Muscle of leg (tissue), 11 donors: ENCODE data around the gene SEMA3B. TPM values are rescaled to one million over a fixed set of nuclear protein-coding genes. Genes with fewer than 3 reads are reported as not detected.
A peak's percentile ranks its signal among the peaks of the same experiment; 100 is the strongest.
"Not testable (repeated sequence)": the region's sequence is repeated elsewhere in the genome, so short reads cannot be mapped to it uniquely, and the experiment has no call there.

Experiments used
- DNase-seq: peaks from one replicate; pipeline ENCODE4 v3.0.0; 2013
- H3K27ac ChIP-seq: one replicate; pipeline ENCODE4 v1.5.1; 2013; ENCODE audit warnings: mild to moderate bottlenecking, low read length, control low read depth
- H3K27me3 ChIP-seq: one replicate; pipeline ENCODE4 v1.6.1; 2013; ENCODE audit warnings: low read length; ENCODE audit not compliant: control insufficient read depth, insufficient read depth
- H3K36me3 ChIP-seq: one replicate; pipeline ENCODE4 v1.6.1; 2013; ENCODE audit warnings: low read length; ENCODE audit not compliant: control insufficient read depth, insufficient read depth
- H3K4me1 ChIP-seq: one replicate; pipeline ENCODE4 v1.6.1; 2013; ENCODE audit warnings: low read length; ENCODE audit not compliant: control insufficient read depth, insufficient read depth
- H3K4me3 ChIP-seq: one replicate; pipeline ENCODE4 v1.5.1; 2013; ENCODE audit warnings: low read length, control low read depth
- H3K9me3 ChIP-seq: replicated peaks from 2 replicates; pipeline ENCODE4 v1.6.1; 2013; ENCODE audit warnings: low read depth, low read length; ENCODE audit not compliant: control insufficient read depth
- WGBS: methylation state at CpG from one replicate; pipeline ENCODE4 v1.1.5; 2013; ENCODE audit warnings: missing lambda C conversion rate; ENCODE audit not compliant: insufficient coverage; 5-methylcytosine and 5-hydroxymethylcytosine counted together
- polyA plus RNA-seq, 8 donors: library from polyadenylated mRNA; unstranded; fragments of 120-200 nt; gene quantifications; one replicate each; pipeline versions ENCODE4 v1.2.1 to v1.2.3, GENCODE V29; 2013; ENCODE audit warnings: inconsistent platforms in 1 of 8, low replicate concordance in 1 of 8; ENCODE audit not compliant: insufficient read length in 8 of 8, insufficient read depth in 1 of 8
- total RNA-seq: library from RNA; stranded (reverse); fragments of 120-200 nt; gene quantifications from one replicate; pipeline ENCODE4 v1.2.4, GENCODE V29; 2013

SEMA3B gene
- total and polyA plus RNA-seq, 9 donors = 31.8 to 53.7 (median 40.5) TPM

GRCh38 chr3:50237754-50238548 lies 31.0 kb upstream of the SEMA3B start:
- peak; percentile 89 for DNase-seq
- peaks cover 73% of the 10 kb centered on the region for H3K4me1 ChIP-seq
- H3K27ac ChIP-seq = peak overlapping the region; percentile 92
- WGBS = 1% methylated on average over 31 of the region's 31 CpGs
- H3K36me3 ChIP-seq = peaks cover 28% of the 10 kb centered on the region
- H3K27me3 ChIP-seq = no peaks in the 10 kb centered on the region
- H3K9me3 ChIP-seq = no peaks in the 10 kb centered on the region
- peak overlapping the region; percentile 65 for H3K4me3 ChIP-seq

- H3K4me1 ChIP-seq = peaks cover 80% of the 10 kb centered on the region
- H3K9me3 ChIP-seq = no peaks in the 10 kb centered on the region
- peak overlapping the region; percentile 65 for H3K4me3 ChIP-seq
- H3K36me3 ChIP-seq = peaks cover 28% of the 10 kb centered on the region
- peak overlapping the region; percentile 92 for H3K27ac ChIP-seq
- H3K27me3 ChIP-seq = no peaks in the 10 kb centered on the region
- DNase-seq = peak; percentile 63
- 44% methylated on average over 5 of the region's 7 CpGs for WGBS
These were observed 30.4 kb upstream of the SEMA3B start for GRCh38 chr3:50238549-50239026.

- Histone ChIP-seq H3K27ac (peak overlapping the region; percentile 92), H3K4me3 (no peak overlapping the region), H3K36me3 (peaks cover 36% of the 10 kb centered on the region), H3K9me3 (no peaks in the 10 kb centered on the region), H3K4me1 (peaks cover 86% of the 10 kb centered on the region), H3K27me3 (no peaks in the 10 kb centered on the region)
- no peak for DNase-seq
- WGBS = 69% methylated on average over 4 of the region's 4 CpGs
These were observed 29.3 kb upstream of the SEMA3B start for GRCh38 chr3:50239649-50240048.

GRCh38 chr3:50241163-50241562 lies 27.8 kb upstream of the SEMA3B start:
- no peak overlapping the region for H3K4me3 ChIP-seq

GRCh38 chr3:50241713-50242380 lies 27.1 kb upstream of the SEMA3B start:
- H3K4me1 ChIP-seq = peaks cover 94% of the 10 kb centered on the region
- H3K27ac ChIP-seq = peak overlapping the region; percentile 88
- H3K27me3 ChIP-seq = no peaks in the 10 kb centered on the region
- DNase-seq = no peak
- no peak overlapping the region for H3K4me3 ChIP-seq
- H3K36me3 ChIP-seq = peaks cover 37% of the 10 kb centered on the region
- 74% methylated on average over 4 of the region's 7 CpGs for whole genome bisulfite sequencing
- no peaks in the 10 kb centered on the region for H3K9me3 ChIP-seq

More at GRCh38 chr3:50241163-50241562, 27.8 kb upstream of the SEMA3B start:
- H3K9me3 ChIP-seq = no peaks in the 10 kb centered on the region
- no peak for DNase-seq
- peaks cover 90% of the 10 kb centered on the region for H3K4me1 ChIP-seq
- H3K27me3 ChIP-seq = no peaks in the 10 kb centered on the region
- 44% methylated on average over 3 of the region's 4 CpGs for WGBS
- peak overlapping the region; percentile 88 for H3K27ac ChIP-seq
- H3K36me3 ChIP-seq = peaks cover 37% of the 10 kb centered on the region

- H3K9me3 ChIP-seq = no peaks in the 10 kb centered on the region
- 78% methylated on average over 1 of the region's 3 CpGs for WGBS
- H3K27me3 ChIP-seq = no peaks in the 10 kb centered on the region
- no peak overlapping the region for H3K4me3 ChIP-seq
- peak overlapping the region; percentile 88 for H3K27ac ChIP-seq
- no peak for DNase-seq
- peaks cover 94% of the 10 kb centered on the region for H3K4me1 ChIP-seq
- peaks cover 41% of the 10 kb centered on the region for H3K36me3 ChIP-seq
These were observed 26.6 kb upstream of the SEMA3B start for GRCh38 chr3:50242381-50242770.

GRCh38 chr3:50242851-50243542 lies 25.9 kb upstream of the SEMA3B start:
- peaks cover 44% of the 10 kb centered on the region for H3K36me3 ChIP-seq
- 35% methylated on average over 10 of the region's 14 CpGs for WGBS
- peaks cover 94% of the 10 kb centered on the region for H3K4me1 ChIP-seq
- H3K27me3 ChIP-seq = no peaks in the 10 kb centered on the region
- H3K9me3 ChIP-seq = no peaks in the 10 kb centered on the region
- DNase-seq = peak; percentile 83
- H3K4me3 ChIP-seq = no peak overlapping the region
- peak overlapping the region; percentile 88 for H3K27ac ChIP-seq

- 56% methylated on average over 4 of the region's 4 CpGs for WGBS
- Histone ChIP-seq H3K4me3 (no peak overlapping the region), H3K9me3 (no peaks in the 10 kb centered on the region), H3K27ac (peak overlapping the region; percentile 88), H3K4me1 (peaks cover 94% of the 10 kb centered on the region), H3K36me3 (peaks cover 42% of the 10 kb centered on the region), H3K27me3 (no peaks in the 10 kb centered on the region)
- no peak for DNase-seq
These were observed 25.4 kb upstream of the SEMA3B start for GRCh38 chr3:50243543-50243895.

GRCh38 chr3:50244813-50245212 lies 24.1 kb upstream of the SEMA3B start:
- H3K4me1 ChIP-seq = peaks cover 93% of the 10 kb centered on the region
- WGBS = no CpG with 5 or more reads among the region's 6 CpGs
- not testable (repeated sequence) for H3K9me3 ChIP-seq, DNase-seq, H3K27me3 ChIP-seq, H3K4me3 ChIP-seq
- peak overlapping the region; percentile 86 for H3K27ac ChIP-seq
- H3K36me3 ChIP-seq = peaks cover 41% of the 10 kb centered on the region

- peaks cover 41% of the 10 kb centered on the region for H3K36me3 ChIP-seq
These were observed 23.6 kb upstream of the SEMA3B start for GRCh38 chr3:50245251-50245745.

More at GRCh38 chr3:50245251-50245745, 23.6 kb upstream of the SEMA3B start:
- Histone ChIP-seq H3K27ac (peak overlapping the region; percentile 86), H3K4me1 (peaks cover 91% of the 10 kb centered on the region), H3K27me3 (no peaks in the 10 kb centered on the region), H3K9me3 (no peaks in the 10 kb centered on the region), H3K4me3 (no peak overlapping the region)
- no peak for DNase-seq
- WGBS = 52% methylated on average over 16 of the region's 16 CpGs
